ENCODE data around the gene FGF3. TPM values are rescaled to one million over a fixed set of nuclear protein-coding genes. Genes with fewer than 3 reads are reported as not detected.

FGF3 gene
- not detected in 2 replicates for total RNA-seq (2014; rRNA removed; shearing (Covaris generic))
- polyA plus RNA-seq (2016; fragmentation: Nextera tagmentation; extraction: Ambion mirVana) = not detected in 2 replicates

GRCh38 chr11:69818603-69819441, at the start of gene FGF3:
Gene FGF3 (minus strand): TSS chr11:69819416. CDS start chr11:69818933, 483 bp downstream.
- H4K20me1 ChIP-seq (ENCODE audit: insufficient read depth) = no peaks in the 10 kb centered on the region
- in situ Hi-C loops (cut with MboI) = no loop called here
- peaks cover 52% of the 10 kb centered on the region for H3K27me3 ChIP-seq (replicated peaks; ENCODE audit: insufficient read depth)
- no peaks in the 10 kb centered on the region for H3K4me1 ChIP-seq (ENCODE audit: insufficient read depth)
- no peak within 1 kb of the TSS for H3K4me3 ChIP-seq
- H3K9me3 ChIP-seq (ENCODE audit: low read depth) = no peaks in the 10 kb centered on the region
- H3F3A ChIP-seq (ENCODE audit: insufficient read depth) = no peaks in the 10 kb centered on the region
- DNase-seq = no peak
- H2AFZ ChIP-seq = no peak within 1 kb of the TSS
- no peaks in the 10 kb centered on the region for H3K79me2 ChIP-seq (ENCODE audit: insufficient read depth)
- H3K27ac ChIP-seq = no peak within 1 kb of the TSS
- no peaks in the 10 kb centered on the region for H3K36me3 ChIP-seq (ENCODE audit: low read depth)
- H3K9me2 ChIP-seq (ENCODE audit: insufficient read depth) = no peaks in the 10 kb centered on the region
- WGBS, 2 experiments (ENCODE audit: low coverage in 1 of 2, low lambda C conversion rate in 2 of 2, missing lambda C conversion rate in 2 of 2) = 2 to 4% methylated on average over 45 to 103 of the region's 105 CpGs
- H3K4me2 ChIP-seq (ENCODE audit: unreplicated experiment) = no peak within 1 kb of the TSS
- no peak for TF ChIP-seq EZH2 (IDR thresholded peaks at IDR 0.05; ENCODE audit: insufficient read depth, poor library complexity, severe bottlenecking)
- TF ChIP-seq EZH2phosphoT487 (IDR thresholded peaks at IDR 0.05; ENCODE audit: insufficient read depth, low read depth) = no peak
- no peak within 1 kb of the TSS for H3K9ac ChIP-seq

DNA sequence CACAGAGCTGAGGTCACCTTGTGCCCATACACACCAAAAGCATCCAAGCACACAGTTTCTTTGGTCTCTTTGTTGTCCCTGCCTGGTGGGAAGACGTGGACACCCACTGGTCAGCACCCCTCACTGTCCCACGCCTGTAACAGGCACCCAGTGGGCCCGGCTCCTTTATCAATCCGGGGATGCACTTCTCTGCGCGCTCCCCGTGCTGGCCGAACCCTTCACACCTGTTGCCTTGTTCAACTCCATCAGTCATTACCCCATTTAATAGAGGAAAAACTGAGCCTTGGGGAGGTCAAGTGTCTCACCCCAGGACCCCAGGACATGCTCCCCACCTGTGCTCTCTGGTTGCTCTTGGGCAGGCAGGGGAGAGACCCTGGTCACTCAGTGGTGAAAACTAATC, 49.7 kb upstream of the FGF3 start:
- no peak overlapping the region for H2AFZ ChIP-seq
- no peak overlapping the region for H3K9ac ChIP-seq

GRCh38 chr11:69868006-69868810, 49.0 kb upstream of the FGF3 start:
- no peak overlapping the region for H3K4me3 ChIP-seq
- DNase-seq = no peak
- 41 to 45% methylated on average over 39 to 41 of the region's 41 CpGs for WGBS, 2 experiments (ENCODE audit: low coverage in 1 of 2, low lambda C conversion rate in 2 of 2, missing lambda C conversion rate in 2 of 2)
- no peaks in the 10 kb centered on the region for H3K9me3 ChIP-seq (ENCODE audit: low read depth)
- H3K79me2 ChIP-seq (ENCODE audit: insufficient read depth) = no peaks in the 10 kb centered on the region
- no peak overlapping the region for H3K4me2 ChIP-seq (ENCODE audit: unreplicated experiment)
- H2AFZ ChIP-seq = no peak overlapping the region
- H3K36me3 ChIP-seq (ENCODE audit: low read depth) = no peaks in the 10 kb centered on the region
- no peak overlapping the region for H3K9ac ChIP-seq
- H4K20me1 ChIP-seq (ENCODE audit: insufficient read depth) = no peaks in the 10 kb centered on the region
- H3K27ac ChIP-seq = no peak overlapping the region
- no peak for TF ChIP-seq EZH2 (IDR thresholded peaks at IDR 0.05; ENCODE audit: insufficient read depth, poor library complexity, severe bottlenecking)
- TF ChIP-seq EZH2phosphoT487 (IDR thresholded peaks at IDR 0.05; ENCODE audit: insufficient read depth, low read depth) = no peak
- H3K9me2 ChIP-seq (ENCODE audit: insufficient read depth) = no peaks in the 10 kb centered on the region
- peaks cover 3% of the 10 kb centered on the region; the same call in 1 of the 2 replicates for H3K27me3 ChIP-seq (replicated peaks; ENCODE audit: insufficient read depth)
- in situ Hi-C loops (cut with MboI) = no loop called here
- H3F3A ChIP-seq (ENCODE audit: insufficient read depth) = no peaks in the 10 kb centered on the region
- no peaks in the 10 kb centered on the region for H3K4me1 ChIP-seq (ENCODE audit: insufficient read depth)

More for the DNA sequence above, 49.7 kb upstream of the FGF3 start:
- Histone ChIP-seq H3K27me3 (replicated peaks; ENCODE audit: insufficient read depth) (peaks cover 7% of the 10 kb centered on the region), H3K4me2 (ENCODE audit: unreplicated experiment) (no peak overlapping the region), H3K79me2 (ENCODE audit: insufficient read depth) (no peaks in the 10 kb centered on the region), H3K4me3 (no peak overlapping the region), H3F3A (ENCODE audit: insufficient read depth) (no peaks in the 10 kb centered on the region), H3K9me3 (ENCODE audit: low read depth) (no peaks in the 10 kb centered on the region), H3K9me2 (ENCODE audit: insufficient read depth) (no peaks in the 10 kb centered on the region), H4K20me1 (ENCODE audit: insufficient read depth) (no peaks in the 10 kb centered on the region), H3K27ac (no peak overlapping the region), H3K4me1 (ENCODE audit: insufficient read depth) (no peaks in the 10 kb centered on the region), H3K36me3 (ENCODE audit: low read depth) (no peaks in the 10 kb centered on the region)
- no peak for TF ChIP-seq EZH2 (IDR thresholded peaks at IDR 0.05; ENCODE audit: insufficient read depth, poor library complexity, severe bottlenecking)
- no peak for TF ChIP-seq EZH2phosphoT487 (IDR thresholded peaks at IDR 0.05; ENCODE audit: insufficient read depth, low read depth)
- 71 to 74% methylated on average over 8 of the region's 8 CpGs for WGBS, 2 experiments (ENCODE audit: low coverage in 1 of 2, low lambda C conversion rate in 2 of 2, missing lambda C conversion rate in 2 of 2)
- in situ Hi-C loops (cut with MboI) = no loop called here
- no peak for DNase-seq

All from GM23248 (cell line).